HG03060 (cell line): ENCODE measurements around the gene IL21R.
"Not testable (repeated sequence)": the region's sequence is repeated elsewhere in the genome, so short reads cannot be mapped to it uniquely, and the experiment has no call there.

Experiments
- ATAC-seq: cut with Tn5 transposase; IDR thresholded peaks from one replicate; pipeline ENCODE4 v1.9.1; 2021; ENCODE audit warnings: low read depth, moderate number of reproducible peaks; ENCODE audit not compliant: unreplicated experiment

IL21R gene

GRCh38 chr16:27439271-27440018 is 37.5 kb downstream of the IL21R start:
- no peak for ATAC-seq

- no peak for ATAC-seq
These were observed 39.3 kb downstream of the IL21R start for GRCh38 chr16:27441276-27441675.

- no peak for ATAC-seq
These were observed 40.0 kb downstream of the IL21R start for GRCh38 chr16:27441998-27442397.

- no peak for ATAC-seq
These were observed 42.0 kb downstream of the IL21R start for GRCh38 chr16:27444015-27444414.

- no peak for ATAC-seq
These were observed 42.5 kb downstream of the IL21R start for GRCh38 chr16:27444470-27444869.

- no peak for ATAC-seq
These were observed 43.7 kb downstream of the IL21R start for GRCh38 chr16:27445502-27446175.

GRCh38 chr16:27446721-27447120 is 44.7 kb downstream of the IL21R start:
- ATAC-seq: no peak

GRCh38 chr16:27447301-27447700 is 45.3 kb downstream of the IL21R start:
- ATAC-seq: no peak

GRCh38 chr16:27448532-27449433 is 46.8 kb downstream of the IL21R start:
- ATAC-seq: no peak

GRCh38 chr16:27449434-27450195 is 47.6 kb downstream of the IL21R start:
- ATAC-seq: no peak

GRCh38 chr16:27450196-27450549 is 48.2 kb downstream of the IL21R start:
- ATAC-seq: no peak

GRCh38 chr16:27452569-27453493 is 50.9 kb downstream of the IL21R start:
- no peak for ATAC-seq

- ATAC-seq: no peak
These were observed 51.5 kb downstream of the IL21R start for GRCh38 chr16:27453494-27453825.

- ATAC-seq: no peak
These were observed 53.7 kb downstream of the IL21R start for GRCh38 chr16:27455700-27456099.

GRCh38 chr16:27457605-27457900 is 55.6 kb downstream of the IL21R start:
- not testable (repeated sequence) for ATAC-seq

- no peak for ATAC-seq
These were observed 56.3 kb downstream of the IL21R start for GRCh38 chr16:27458258-27458657.

GRCh38 chr16:27458987-27459688 is 57.2 kb downstream of the IL21R start:
- no peak for ATAC-seq

GRCh38 chr16:27460213-27460612 is 58.2 kb downstream of the IL21R start:
- ATAC-seq: no peak
